ENCODE data around the gene DPP4. TPM values are rescaled to one million over a fixed set of nuclear protein-coding genes. Genes with fewer than 3 reads are reported as not detected.

The DPP4 gene
- total RNA-seq, 4 donors from 2014 or later = 3.2 to 6.4 (median 5.1) TPM

DNA sequence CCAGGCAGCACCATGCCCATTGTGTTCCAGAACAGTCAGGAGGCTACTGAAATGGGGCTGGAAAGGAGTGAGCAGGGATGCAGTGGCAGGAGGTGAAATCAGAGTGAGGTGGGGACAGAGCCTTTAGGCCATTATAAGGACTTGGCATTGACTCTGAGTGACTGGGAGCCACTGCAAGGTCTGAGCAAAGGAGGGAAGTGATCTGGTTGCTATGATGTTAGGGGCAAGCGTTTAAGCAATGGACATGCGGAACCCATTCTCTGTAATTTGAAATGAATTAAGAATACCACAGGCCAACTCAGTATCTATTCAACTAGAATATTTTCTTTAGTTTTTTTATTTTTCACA, 98.2 kb downstream of the DPP4 start:
- DNase-seq (ENCODE audit: low spot score in 2 of 2) = no peak
- no peak overlapping the region for H3K4me3 ChIP-seq (ENCODE audit: low read depth, poor library complexity, severe bottlenecking)
- intact Hi-C loops (cut with DNase I; ENCODE audit: low total_unique reads) = no loop called here
- WGBS, 2 donors = 94 to 100% methylated on average over 2 of the region's 2 CpGs
- TF ChIP-seq, protein P1, sequence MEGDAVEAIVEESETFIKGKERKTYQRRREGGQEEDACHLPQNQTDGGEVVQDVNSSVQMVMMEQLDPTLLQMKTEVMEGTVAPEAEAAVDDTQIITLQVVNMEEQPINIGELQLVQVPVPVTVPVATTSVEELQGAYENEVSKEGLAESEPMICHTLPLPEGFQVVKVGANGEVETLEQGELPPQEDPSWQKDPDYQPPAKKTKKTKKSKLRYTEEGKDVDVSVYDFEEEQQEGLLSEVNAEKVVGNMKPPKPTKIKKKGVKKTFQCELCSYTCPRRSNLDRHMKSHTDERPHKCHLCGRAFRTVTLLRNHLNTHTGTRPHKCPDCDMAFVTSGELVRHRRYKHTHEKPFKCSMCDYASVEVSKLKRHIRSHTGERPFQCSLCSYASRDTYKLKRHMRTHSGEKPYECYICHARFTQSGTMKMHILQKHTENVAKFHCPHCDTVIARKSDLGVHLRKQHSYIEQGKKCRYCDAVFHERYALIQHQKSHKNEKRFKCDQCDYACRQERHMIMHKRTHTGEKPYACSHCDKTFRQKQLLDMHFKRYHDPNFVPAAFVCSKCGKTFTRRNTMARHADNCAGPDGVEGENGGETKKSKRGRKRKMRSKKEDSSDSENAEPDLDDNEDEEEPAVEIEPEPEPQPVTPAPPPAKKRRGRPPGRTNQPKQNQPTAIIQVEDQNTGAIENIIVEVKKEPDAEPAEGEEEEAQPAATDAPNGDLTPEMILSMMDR (IDR thresholded peaks at IDR 0.05) = no peak
- no peak for TF ChIP-seq POLR2A (IDR thresholded peaks at IDR 0.05)

DNA sequence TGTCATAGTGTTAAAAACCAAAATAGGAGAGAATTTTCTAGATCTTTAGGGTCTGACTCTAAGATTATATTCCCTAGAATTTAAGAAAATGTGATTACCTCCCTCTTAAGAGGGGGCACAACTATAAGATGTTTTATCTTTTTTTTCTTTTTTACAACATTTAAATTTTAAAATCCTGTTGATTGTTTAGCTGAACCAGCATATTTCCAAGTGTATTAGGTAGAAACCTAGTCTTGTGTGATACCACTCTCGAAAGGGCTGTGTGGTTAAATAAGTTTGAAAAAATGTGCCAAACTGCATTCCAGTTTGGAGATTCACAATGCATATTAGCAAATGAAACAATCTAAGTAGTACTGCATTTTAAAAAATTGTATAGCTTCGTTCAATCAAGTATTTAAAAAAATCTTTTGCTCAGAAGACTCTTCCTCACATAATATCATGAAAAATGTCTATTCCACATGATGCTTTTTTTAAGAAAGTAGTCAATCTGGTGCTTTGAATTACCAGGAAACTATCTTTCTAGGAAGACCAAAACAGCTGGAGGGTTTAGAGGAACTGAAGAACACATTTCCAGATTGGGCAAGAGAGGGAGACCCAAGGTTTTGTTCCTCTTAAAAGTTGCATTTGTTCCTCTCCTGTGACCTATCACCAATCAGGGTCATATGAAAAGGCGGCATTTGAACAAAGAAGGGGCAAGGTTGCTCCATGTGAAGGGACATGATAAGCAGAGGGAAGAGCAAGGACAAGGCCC, 98.8 kb downstream of the DPP4 start:
- TF ChIP-seq, protein P1 (IDR thresholded peaks at IDR 0.05) = no peak
- no peak for TF ChIP-seq POLR2A (IDR thresholded peaks at IDR 0.05)
- 79 to 84% methylated on average over 3 of the region's 3 CpGs for WGBS, 2 donors
- DNase-seq (ENCODE audit: low spot score in 2 of 2) = no peak
- no peak overlapping the region for H3K4me3 ChIP-seq (ENCODE audit: low read depth, poor library complexity, severe bottlenecking)
- intact Hi-C loops (cut with DNase I; ENCODE audit: low total_unique reads) = no loop called here

DNA sequence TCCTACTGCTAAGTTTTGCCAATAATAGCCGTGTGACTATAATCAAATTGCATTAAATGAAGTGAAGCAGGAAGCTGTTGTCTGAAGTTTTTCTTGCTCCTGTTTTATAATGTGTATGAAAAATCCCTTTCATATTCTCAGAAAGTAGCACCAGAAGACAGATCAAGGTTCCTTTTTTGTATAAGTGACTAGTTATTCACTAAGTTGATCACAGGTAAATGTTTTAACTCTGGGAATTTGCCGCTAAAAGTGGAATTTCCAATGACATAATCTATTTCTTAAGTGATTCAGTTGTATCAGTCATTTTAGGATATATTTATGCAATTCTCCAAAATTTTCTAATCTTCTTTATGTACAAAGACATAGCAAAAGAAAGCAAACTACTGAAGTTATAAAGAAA, 99.6 kb downstream of the DPP4 start:
- intact Hi-C loops (cut with DNase I; ENCODE audit: low total_unique reads) = no loop called here
- no peak for DNase-seq (ENCODE audit: low spot score in 2 of 2)
- WGBS, 2 donors = 90 to 96% methylated on average over 2 of the region's 2 CpGs
- H3K4me3 ChIP-seq (ENCODE audit: low read depth, poor library complexity, severe bottlenecking) = no peak overlapping the region
- TF ChIP-seq POLR2A (IDR thresholded peaks at IDR 0.05) = no peak
- TF ChIP-seq, protein P1 (IDR thresholded peaks at IDR 0.05) = no peak

DNA sequence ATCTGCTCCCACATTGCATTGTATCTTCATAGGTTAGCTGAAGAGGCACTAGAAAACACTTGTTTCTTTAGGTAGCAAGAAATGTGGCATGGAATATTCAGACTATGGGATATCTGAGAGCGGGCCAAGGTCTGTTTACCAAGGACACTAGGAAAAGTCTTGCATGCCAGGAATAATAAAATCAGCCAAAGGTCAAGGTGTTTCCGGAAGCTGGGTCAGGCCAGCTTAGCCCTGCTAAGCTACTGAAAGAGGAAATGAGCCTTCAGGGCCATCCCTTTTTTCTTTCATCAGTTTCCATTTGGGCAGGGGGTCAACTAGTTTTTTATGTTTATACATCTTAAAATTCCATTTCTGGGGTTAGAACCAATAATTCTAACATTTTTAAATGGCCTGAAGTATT, 101.1 kb downstream of the DPP4 start:
- DNase-seq (ENCODE audit: low spot score in 2 of 2) = no peak
- intact Hi-C loops (cut with DNase I; ENCODE audit: low total_unique reads) = no loop called here
- TF ChIP-seq, protein P1 (IDR thresholded peaks at IDR 0.05) = no peak
- no peak for TF ChIP-seq POLR2A (IDR thresholded peaks at IDR 0.05)
- 66 to 76% methylated on average over 2 of the region's 2 CpGs for WGBS, 2 donors
- H3K4me3 ChIP-seq (ENCODE audit: low read depth, poor library complexity, severe bottlenecking) = no peak overlapping the region

DNA sequence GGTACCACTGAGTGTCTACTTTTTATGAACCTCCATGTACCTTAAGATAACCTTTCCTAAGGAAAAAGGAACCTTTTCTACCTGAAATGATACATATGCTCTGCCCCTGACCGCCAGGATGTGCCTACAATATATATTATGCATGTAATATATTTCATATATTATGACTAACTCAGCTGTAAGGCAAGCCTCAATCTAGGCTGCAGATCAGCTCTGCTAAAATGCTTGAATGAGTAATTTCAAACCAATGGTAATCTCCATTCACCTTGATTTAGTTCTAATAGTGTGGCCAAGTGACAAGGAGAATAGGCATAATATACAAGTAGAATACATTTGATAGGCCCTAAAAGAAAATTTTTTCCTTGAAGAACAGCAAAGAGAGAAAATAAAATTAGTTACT, 101.8 kb downstream of the DPP4 start:
- WGBS, 2 donors = 94 to 100% methylated on average over 1 of the region's 1 CpG
- intact Hi-C loops (cut with DNase I; ENCODE audit: low total_unique reads) = no loop called here
- no peak overlapping the region for H3K4me3 ChIP-seq (ENCODE audit: low read depth, poor library complexity, severe bottlenecking)
- TF ChIP-seq POLR2A (IDR thresholded peaks at IDR 0.05) = no peak
- no peak for DNase-seq (ENCODE audit: low spot score in 2 of 2)

DNA sequence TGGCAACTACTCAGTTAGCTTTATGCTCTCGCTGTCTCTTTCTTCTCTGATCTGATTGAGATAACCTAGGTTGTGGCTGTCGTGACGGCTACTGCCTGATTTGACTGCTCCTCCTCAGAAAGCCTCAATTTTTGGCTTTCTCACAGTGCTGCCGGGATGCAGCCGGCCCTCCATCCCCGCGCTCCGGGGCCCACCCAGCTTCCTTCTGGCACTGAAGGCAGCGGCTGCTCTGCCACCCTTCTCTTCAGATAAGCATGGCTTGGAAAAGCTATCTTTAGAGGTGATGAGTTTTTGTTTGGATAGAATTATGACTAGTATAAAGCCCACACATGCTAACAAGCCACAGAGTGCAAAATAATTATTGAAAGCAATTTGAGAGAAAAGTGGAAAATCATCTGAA, 102.5 kb downstream of the DPP4 start:
- no peak for DNase-seq (ENCODE audit: low spot score in 2 of 2)
- no peak for TF ChIP-seq POLR2A (IDR thresholded peaks at IDR 0.05)
- TF ChIP-seq, protein P1 (IDR thresholded peaks at IDR 0.05) = no peak
- intact Hi-C loops (cut with DNase I; ENCODE audit: low total_unique reads) = no loop called here
- 67 to 77% methylated on average over 9 of the region's 9 CpGs for WGBS, 2 donors
- no peak overlapping the region for H3K4me3 ChIP-seq (ENCODE audit: low read depth, poor library complexity, severe bottlenecking)
